SK-N-SH treated with all-trans-retinoic acid at 6 μM for 48 hours (cell line): ENCODE data around the gene TGFBR2.
"Not testable (repeated sequence)": the region's sequence is repeated elsewhere in the genome, so short reads cannot be mapped to it uniquely, and the experiment has no call there.

ENCODE experiments used
- ATAC-seq: fragments of 200-7000 bp; cut with Tn5 transposase; 3 replicates; pipeline ENCODE4 v1.9.1; 2020; ENCODE audit warnings: mild to moderate bottlenecking, moderate library complexity
- ARNTL ChIP-seq: fragments of 450-650 bp; formaldehyde crosslinking; IDR thresholded peaks from 2 replicates; pipeline ENCODE4 v1.5.0; 2020; ENCODE audit warnings: low read depth, mild to moderate bottlenecking, moderate library complexity, borderline replicate concordance
- CSDC2 ChIP-seq: fragments of 250-450 bp; sonication (Bioruptor Pico); IDR thresholded peaks from 2 replicates; pipeline ENCODE4 v1.5.0; 2020; ENCODE audit warnings: mild to moderate bottlenecking, moderate library complexity
- ESRRG ChIP-seq: fragments of 250-450 bp; sonication (Bioruptor Pico); IDR thresholded peaks from 2 replicates; pipeline ENCODE4 v1.6.1; 2021; ENCODE audit warnings: mild to moderate bottlenecking
- GLIS3 ChIP-seq: fragments of 250-450 bp; sonication (Bioruptor Pico); IDR thresholded peaks from 2 replicates; pipeline ENCODE4 v1.5.0; 2020; ENCODE audit warnings: mild to moderate bottlenecking, moderate library complexity
- ISL1 ChIP-seq: fragments of 250-450 bp; sonication (Bioruptor Pico); IDR thresholded peaks from 2 replicates; pipeline ENCODE4 v2.1.2; 2022; ENCODE audit warnings: mild to moderate bottlenecking, moderate library complexity
- OSR1 ChIP-seq: fragments of 250-450 bp; sonication (Bioruptor Pico); IDR thresholded peaks from 2 replicates; pipeline ENCODE4 v1.8.0; 2022; ENCODE audit warnings: moderate library complexity, mild to moderate bottlenecking, inconsistent platforms
- POU6F1 ChIP-seq: fragments of 250-450 bp; sonication (Bioruptor Pico); IDR thresholded peaks from 2 replicates; pipeline ENCODE4 v1.8.0; 2021; ENCODE audit warnings: low read depth, mild to moderate bottlenecking, moderate library complexity, borderline replicate concordance
- PPARA ChIP-seq: fragments of 250-450 bp; sonication (Bioruptor Pico); IDR thresholded peaks from 2 replicates; pipeline ENCODE4 v1.5.0; 2020; ENCODE audit warnings: mild to moderate bottlenecking, borderline replicate concordance
- RARB ChIP-seq: fragments of 250-450 bp; sonication (Bioruptor Pico); IDR thresholded peaks from 2 replicates; pipeline ENCODE4 v1.8.0; 2021; ENCODE audit warnings: mild to moderate bottlenecking, moderate library complexity
- SNAI2 ChIP-seq: fragments of 250-450 bp; sonication (Bioruptor Pico); IDR thresholded peaks from 2 replicates; pipeline ENCODE4 v1.5.0; 2020; ENCODE audit warnings: mild to moderate bottlenecking, moderate library complexity
- TOX ChIP-seq: fragments of 250-450 bp; sonication (Bioruptor Pico); IDR thresholded peaks from 2 replicates; pipeline ENCODE4 v1.8.0; 2021; ENCODE audit warnings: mild to moderate bottlenecking, moderate library complexity, borderline replicate concordance
- ZC3H10 ChIP-seq: fragments of 250-450 bp; sonication (Bioruptor Pico); IDR thresholded peaks from 2 replicates; pipeline ENCODE4 v1.5.1; 2021; ENCODE audit warnings: mild to moderate bottlenecking, moderate library complexity
- ZFP3 ChIP-seq: fragments of 250-450 bp; sonication (Bioruptor Pico); IDR thresholded peaks from 2 replicates; pipeline ENCODE4 v1.5.0; 2020; ENCODE audit warnings: mild to moderate bottlenecking, moderate library complexity
- ZNF565 ChIP-seq: fragments of 450-650 bp; formaldehyde crosslinking; conservative IDR thresholded peaks from 2 replicates; pipeline ENCODE4 v1.5.0; 2020; ENCODE audit warnings: low read depth, mild to moderate bottlenecking, moderate library complexity
- ZNF70 ChIP-seq: fragments of 450-650 bp; formaldehyde crosslinking; IDR thresholded peaks from 2 replicates; pipeline ENCODE4 v1.5.0; 2020; ENCODE audit warnings: mild to moderate bottlenecking, moderate library complexity
- TF ChIP-seq, protein P1 (sequence below): fragments of 250-450 bp; sonication (Bioruptor Pico); IDR thresholded peaks from 2 replicates; pipeline ENCODE4 v1.5.0; 2020; ENCODE audit warnings: mild to moderate bottlenecking, moderate library complexity
- TF ChIP-seq, protein P2 (sequence below): fragments of 250-450 bp; sonication (Bioruptor Pico); IDR thresholded peaks from 2 replicates; pipeline ENCODE4 v1.5.1; 2021; ENCODE audit warnings: mild to moderate bottlenecking, moderate library complexity
- TF ChIP-seq, protein P3 (sequence below): fragments of 250-450 bp; sonication (Bioruptor Pico); IDR thresholded peaks from 2 replicates; pipeline ENCODE4 v1.8.0; 2020; ENCODE audit warnings: mild to moderate bottlenecking, moderate library complexity, borderline replicate concordance

TGFBR2 gene

GRCh38 chr3:30623351-30623750 is 16.9 kb downstream of the TGFBR2 start (continued):
- TF ChIP-seq, protein P1, sequence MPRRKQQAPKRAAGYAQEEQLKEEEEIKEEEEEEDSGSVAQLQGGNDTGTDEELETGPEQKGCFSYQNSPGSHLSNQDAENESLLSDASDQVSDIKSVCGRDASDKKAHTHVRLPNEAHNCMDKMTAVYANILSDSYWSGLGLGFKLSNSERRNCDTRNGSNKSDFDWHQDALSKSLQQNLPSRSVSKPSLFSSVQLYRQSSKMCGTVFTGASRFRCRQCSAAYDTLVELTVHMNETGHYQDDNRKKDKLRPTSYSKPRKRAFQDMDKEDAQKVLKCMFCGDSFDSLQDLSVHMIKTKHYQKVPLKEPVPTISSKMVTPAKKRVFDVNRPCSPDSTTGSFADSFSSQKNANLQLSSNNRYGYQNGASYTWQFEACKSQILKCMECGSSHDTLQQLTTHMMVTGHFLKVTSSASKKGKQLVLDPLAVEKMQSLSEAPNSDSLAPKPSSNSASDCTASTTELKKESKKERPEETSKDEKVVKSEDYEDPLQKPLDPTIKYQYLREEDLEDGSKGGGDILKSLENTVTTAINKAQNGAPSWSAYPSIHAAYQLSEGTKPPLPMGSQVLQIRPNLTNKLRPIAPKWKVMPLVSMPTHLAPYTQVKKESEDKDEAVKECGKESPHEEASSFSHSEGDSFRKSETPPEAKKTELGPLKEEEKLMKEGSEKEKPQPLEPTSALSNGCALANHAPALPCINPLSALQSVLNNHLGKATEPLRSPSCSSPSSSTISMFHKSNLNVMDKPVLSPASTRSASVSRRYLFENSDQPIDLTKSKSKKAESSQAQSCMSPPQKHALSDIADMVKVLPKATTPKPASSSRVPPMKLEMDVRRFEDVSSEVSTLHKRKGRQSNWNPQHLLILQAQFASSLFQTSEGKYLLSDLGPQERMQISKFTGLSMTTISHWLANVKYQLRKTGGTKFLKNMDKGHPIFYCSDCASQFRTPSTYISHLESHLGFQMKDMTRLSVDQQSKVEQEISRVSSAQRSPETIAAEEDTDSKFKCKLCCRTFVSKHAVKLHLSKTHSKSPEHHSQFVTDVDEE (CRISPR knock-in tag), result no peak
- TF ChIP-seq SNAI2 (CRISPR knock-in tag) (no peak), ZNF565 (CRISPR knock-in tag) (no peak), GLIS3 (no peak), ZNF70 (CRISPR knock-in tag) (no peak), TOX (no peak), PPARA (no peak), ZFP3 (no peak), ESRRG (no peak), CSDC2 (CRISPR knock-in tag) (no peak)
- TF ChIP-seq, protein P2, sequence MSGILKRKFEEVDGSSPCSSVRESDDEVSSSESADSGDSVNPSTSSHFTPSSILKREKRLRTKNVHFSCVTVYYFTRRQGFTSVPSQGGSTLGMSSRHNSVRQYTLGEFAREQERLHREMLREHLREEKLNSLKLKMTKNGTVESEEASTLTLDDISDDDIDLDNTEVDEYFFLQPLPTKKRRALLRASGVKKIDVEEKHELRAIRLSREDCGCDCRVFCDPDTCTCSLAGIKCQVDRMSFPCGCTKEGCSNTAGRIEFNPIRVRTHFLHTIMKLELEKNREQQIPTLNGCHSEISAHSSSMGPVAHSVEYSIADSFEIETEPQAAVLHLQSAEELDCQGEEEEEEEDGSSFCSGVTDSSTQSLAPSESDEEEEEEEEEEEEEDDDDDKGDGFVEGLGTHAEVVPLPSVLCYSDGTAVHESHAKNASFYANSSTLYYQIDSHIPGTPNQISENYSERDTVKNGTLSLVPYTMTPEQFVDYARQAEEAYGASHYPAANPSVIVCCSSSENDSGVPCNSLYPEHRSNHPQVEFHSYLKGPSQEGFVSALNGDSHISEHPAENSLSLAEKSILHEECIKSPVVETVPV, result no peak

GRCh38 chr3:30624480-30624879 is 18.1 kb downstream of the TGFBR2 start:
- not testable (repeated sequence) for ATAC-seq

GRCh38 chr3:30625541-30626438 is 19.4 kb downstream of the TGFBR2 start:
- no peak for TF ChIP-seq ZNF565 (CRISPR knock-in tag)
- TF ChIP-seq ISL1 (CRISPR knock-in tag), result no peak
- TF ChIP-seq, protein P1 (CRISPR knock-in tag), result no peak
- TF ChIP-seq POU6F1 (CRISPR knock-in tag), result no peak
- no peak for TF ChIP-seq ZNF70 (CRISPR knock-in tag)
- no peak for TF ChIP-seq TOX
- TF ChIP-seq ESRRG, result no peak
- TF ChIP-seq CSDC2 (CRISPR knock-in tag), result no peak
- TF ChIP-seq SNAI2 (CRISPR knock-in tag), result no peak
- TF ChIP-seq, protein P3, sequence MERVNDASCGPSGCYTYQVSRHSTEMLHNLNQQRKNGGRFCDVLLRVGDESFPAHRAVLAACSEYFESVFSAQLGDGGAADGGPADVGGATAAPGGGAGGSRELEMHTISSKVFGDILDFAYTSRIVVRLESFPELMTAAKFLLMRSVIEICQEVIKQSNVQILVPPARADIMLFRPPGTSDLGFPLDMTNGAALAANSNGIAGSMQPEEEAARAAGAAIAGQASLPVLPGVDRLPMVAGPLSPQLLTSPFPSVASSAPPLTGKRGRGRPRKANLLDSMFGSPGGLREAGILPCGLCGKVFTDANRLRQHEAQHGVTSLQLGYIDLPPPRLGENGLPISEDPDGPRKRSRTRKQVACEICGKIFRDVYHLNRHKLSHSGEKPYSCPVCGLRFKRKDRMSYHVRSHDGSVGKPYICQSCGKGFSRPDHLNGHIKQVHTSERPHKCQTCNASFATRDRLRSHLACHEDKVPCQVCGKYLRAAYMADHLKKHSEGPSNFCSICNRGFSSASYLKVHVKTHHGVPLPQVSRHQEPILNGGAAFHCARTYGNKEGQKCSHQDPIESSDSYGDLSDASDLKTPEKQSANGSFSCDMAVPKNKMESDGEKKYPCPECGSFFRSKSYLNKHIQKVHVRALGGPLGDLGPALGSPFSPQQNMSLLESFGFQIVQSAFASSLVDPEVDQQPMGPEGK (CRISPR knock-in tag), result no peak
- TF ChIP-seq ARNTL (CRISPR knock-in tag), result no peak
- no peak for TF ChIP-seq ZFP3
- TF ChIP-seq RARB, result no peak
- TF ChIP-seq, protein P2, result no peak
- no peak for TF ChIP-seq ZC3H10
- no peak for TF ChIP-seq GLIS3
- no peak for TF ChIP-seq OSR1 (CRISPR knock-in tag)
- no peak for ATAC-seq
